GM12878 (cell line): ENCODE measurements around the gene ADAMTS19. TPM values are rescaled to one million over a fixed set of nuclear protein-coding genes. Genes with fewer than 3 reads are reported as not detected.

Experiments used
- ATAC-seq: fragments of 200-7000 bp; cut with Tn5 transposase; 3 replicates; pipeline ENCODE4 v1.9.1; 2020; ENCODE audit warnings: mild to moderate bottlenecking, moderate library complexity
- BruUV-seq: library from RNA; stranded (reverse); fragments of 400-500 nt; replicated peaks from 2 replicates; lab custom pipeline; 2021; lab: Mats Ljungman, UMichigan
- CTCF ChIA-PET: fragments of 300-600 bp; sonication (Branson Sonifier 250); formaldehyde crosslinking; extraction: SDS; loops from one replicate; lab custom pipeline; 2021; ENCODE audit warnings: inconsistent platforms; lab: Yijun Ruan, JAX
- POLR2A ChIA-PET: fragments of 350-600 bp; formaldehyde crosslinking; extraction: SDS; loops from one replicate; lab custom pipeline; 2021; ENCODE audit warnings: inconsistent platforms; lab: Charles Lee
- RAD21 ChIA-PET: fragments of 300-600 bp; sonication (Branson Sonifier 250); formaldehyde crosslinking; loops from one replicate; lab custom pipeline; 2023; ENCODE audit warnings: antibody characterized with exemption; ENCODE audit not compliant: unreplicated experiment; lab: Charles Lee
- SMC1A ChIA-PET: fragments of 300-600 bp; sonication (Branson Sonifier 250); formaldehyde crosslinking; loops from one replicate; lab custom pipeline; 2023; ENCODE audit not compliant: unreplicated experiment, uncharacterized antibody; lab: Charles Lee
- DNase-seq: peaks from one replicate; pipeline ENCODE4 v3.0.0-alpha.2; 2011; ENCODE audit warnings: low read depth, low spot score
- FAIRE-seq: peaks from 3 replicates; lab custom pipeline; 2011; peaks lifted over from hg19 to GRCh38; lab: Jason Lieb, UNC
- H2AFZ ChIP-seq: 2 replicates; pipeline ENCODE4 v1.6.0; 2011; ENCODE audit warnings: low read depth, low read length, control low read depth; ENCODE audit not compliant: control insufficient read depth
- H3K27ac ChIP-seq: 2 replicates; pipeline ENCODE4 v1.5.1; 2011; ENCODE audit warnings: control low read depth; ENCODE audit not compliant: control insufficient read depth, insufficient read depth
- H3K27me3 ChIP-seq, 2 experiments: replicated peaks in 1 of 2; 2 replicates each; pipeline versions ENCODE4 v1.6.0 to v1.6.1; 2011; ENCODE audit warnings: low read length in 1 of 2; ENCODE audit not compliant: control insufficient read depth in 2 of 2, insufficient read depth in 2 of 2
- H3K36me3 ChIP-seq, 2 experiments: 2 replicates each; pipeline ENCODE4 v1.5.1; 2011; ENCODE audit warnings: low read length in 1 of 2; ENCODE audit not compliant: control insufficient read depth in 2 of 2, insufficient read depth in 2 of 2
- H3K4me1 ChIP-seq: 2 replicates; pipeline ENCODE4 v1.6.1; 2011; ENCODE audit warnings: mild to moderate bottlenecking, low read length, moderate library complexity, mixed read lengths; ENCODE audit not compliant: control insufficient read depth, insufficient read depth
- H3K4me2 ChIP-seq: 2 replicates; pipeline ENCODE4 v1.6.0; 2011; ENCODE audit warnings: control low read depth; ENCODE audit not compliant: control insufficient read depth, insufficient read depth
- H3K4me3 ChIP-seq: fragments of 200-600 bp; sonication (generic); 2 replicates; pipeline ENCODE4 v1.5.1; 2016
- H3K79me2 ChIP-seq: 2 replicates; pipeline ENCODE4 v1.6.0; 2011; ENCODE audit warnings: low read length; ENCODE audit not compliant: control insufficient read depth, insufficient read depth
- H3K9ac ChIP-seq: 2 replicates; pipeline ENCODE4 v1.8.0; 2011; ENCODE audit warnings: low read length, control low read depth, mixed read lengths; ENCODE audit not compliant: control insufficient read depth, insufficient read depth
- H3K9me3 ChIP-seq: replicated peaks from 3 replicates; pipeline ENCODE4 v1.5.1; 2011; ENCODE audit warnings: mild to moderate bottlenecking, low read length; ENCODE audit not compliant: control insufficient read depth, insufficient read depth
- H4K20me1 ChIP-seq: 2 replicates; pipeline ENCODE4 v1.6.0; 2011; ENCODE audit not compliant: control insufficient read depth, insufficient read depth
- CTCF ChIP-seq, 3 experiments: IDR thresholded peaks in 2 of 3; conservative IDR thresholded peaks in 1 of 3; 2 replicates each; pipeline ENCODE4 v1.5.1; 2011; ENCODE audit warnings: low read depth in 3 of 3, low read length in 3 of 3, mild to moderate bottlenecking in 3 of 3, control low read depth in 2 of 3, moderate library complexity in 2 of 3, inconsistent platforms in 1 of 3, mixed read lengths in 1 of 3; ENCODE audit not compliant: control insufficient read depth in 2 of 3, insufficient read depth in 1 of 3; ENCODE audit errors: extremely low read depth in 1 of 3
- GATAD2B ChIP-seq: fragments of 450-650 bp; conservative IDR thresholded peaks from 2 replicates; pipeline ENCODE4 v1.6.1; 2017; ENCODE audit warnings: low read depth, mild to moderate bottlenecking, moderate library complexity
- IKZF1 ChIP-seq: fragments of 450-650 bp; conservative IDR thresholded peaks from 2 replicates; pipeline ENCODE4 v1.6.1; 2017; ENCODE audit warnings: antibody characterized with exemption, mild to moderate bottlenecking
- NFYA ChIP-seq: IDR thresholded peaks from 2 replicates; pipeline ENCODE4 v1.6.1; 2011; ENCODE audit warnings: low read depth, mild to moderate bottlenecking, low read length, improper control_type of control experiment, borderline replicate concordance
- REST ChIP-seq: IDR thresholded peaks from 2 replicates; pipeline ENCODE4 v1.6.1; 2012; ENCODE audit warnings: mild to moderate bottlenecking, low read depth, low read length
- SMARCA5 ChIP-seq: fragments of 450-650 bp; IDR thresholded peaks from 2 replicates; pipeline ENCODE4 v1.6.1; 2017; ENCODE audit warnings: mild to moderate bottlenecking
- WGBS: methylation state at CpG from one replicate; pipeline ENCODE4 v1.1.6; 2016; ENCODE audit warnings: low lambda C conversion rate; ENCODE audit not compliant: insufficient replicate concordance, insufficient coverage; ENCODE audit errors: missing lambda C conversion rate; 5-methylcytosine and 5-hydroxymethylcytosine counted together
- in situ Hi-C: fragments of 300-500 bp; cut with MboI; formaldehyde crosslinking; loops from 9 replicates; pipeline ENCODE4 v1.14.3; 2018; ENCODE audit warnings: mixed read lengths
- intact Hi-C: fragments of 100-400 bp; cut with micrococcal nuclease; formaldehyde crosslinking; loops from one replicate; pipeline ENCODE4 v1.14.2; 2022; ENCODE audit not compliant: unreplicated experiment
- polyA plus RNA-seq, 11 experiments: library from polyadenylated mRNA; depleted of rRNA in 4 of 11; unstranded in 6 of 11; stranded (reverse) in 5 of 11; fragments of >200 nt; fragmentation: Nextera tagmentation in 4 of 11; fragmentation: Illumina TruSeq in 1 of 11; extraction: Ambion mirVana in 4 of 11; extraction: Trizol in 1 of 11; gene quantifications; 1 replicate in 1 of 11; 2 replicates in 10 of 11; pipeline versions ENCODE4 v1.2.1 to v1.2.3, GENCODE V29; 2011 to 2016; ENCODE audit warnings: inconsistent platforms in 2 of 11, missing spikeins in 2 of 11, low read depth in 1 of 11
- total RNA-seq, 4 experiments: library from RNA; depleted of rRNA in 3 of 4; stranded (reverse); fragments of >200 nt in 3 of 4; fragmentation: Illumina TruSeq in 1 of 4; extraction: Trizol in 1 of 4; gene quantifications; 2 replicates each; pipeline versions ENCODE4 v1.2.1 to v1.2.3, GENCODE V29; 2013 to 2021

ADAMTS19 gene
- total and polyA plus RNA-seq, 10 of the 15 experiments (the other 5 are each of a cell fraction or from before 2014, with no cell fraction given), result not detected

- intact Hi-C loops, result no loop called here
- Histone ChIP-seq H3K9ac (no peak overlapping the region), H3K36me3 (no peaks in the 10 kb centered on the region)
- 0% methylated on average over 1 of the region's 1 CpG for WGBS
- TF ChIP-seq REST (no peak), CTCF (IDR thresholded peaks at IDR 0.05 in 2 of 3, conservative IDR thresholded peaks at IDR 0.05 in 1 of 3; ENCODE audit: control insufficient read depth in 2 of 3, extremely low read depth in 1 of 3, insufficient read depth in 1 of 3, low read depth in 3 of 3, low read length in 3 of 3) (no peak), NFYA (no peak), GATAD2B (no peak), SMARCA5 (no peak), IKZF1 (no peak)
- TF ChIP-seq, all 136 proteins: peak for 0
- ChIA-PET RAD21 (no interaction called here), POLR2A (no interaction called here), SMC1A (no interaction called here), CTCF (no interaction called here)
- Histone ChIP-seq H3K9me3 (no peaks in the 10 kb centered on the region), H3K4me2 (no peak overlapping the region), H3K27ac (no peak overlapping the region), H2AFZ (no peak overlapping the region), H4K20me1 (no peaks in the 10 kb centered on the region), H3K4me3 (no peak overlapping the region), H3K4me1 (no peaks in the 10 kb centered on the region), H3K27me3 (no peaks in the 10 kb centered on the region), H3K79me2 (no peaks in the 10 kb centered on the region)
- DNase-seq (no peak), ATAC-seq (no peak), FAIRE-seq (no peak)
- in situ Hi-C loops, result no loop called here
- BruUV-seq, result no TSS peak
These were observed 17.4 kb downstream of the ADAMTS19 start for GRCh38 chr5:129477532-129477931.
